NCI-H82 treated with DMSO at 0.1 percent for 48 hours (cell line): ENCODE measurements around the gene BMI1.

Source experiments
- DNase-seq: peaks from one replicate; lab custom pipeline; 2025; ENCODE audit not compliant: unreplicated experiment; lab: John Stamatoyannopoulos, UW

Gene BMI1

GRCh38 chr10:22366435-22366703, 45.5 kb downstream of the BMI1 start:
- no peak for DNase-seq

GRCh38 chr10:22366771-22367170, 45.9 kb downstream of the BMI1 start:
- no peak for DNase-seq

- DNase-seq, result no peak
These were observed 46.6 kb downstream of the BMI1 start for GRCh38 chr10:22367471-22367870.

GRCh38 chr10:22368402-22368801, 47.5 kb downstream of the BMI1 start:
- DNase-seq, result no peak

GRCh38 chr10:22368981-22369380, 48.1 kb downstream of the BMI1 start:
- DNase-seq, result no peak

GRCh38 chr10:22369434-22370072, 48.7 kb downstream of the BMI1 start:
- DNase-seq, result no peak

- no peak for DNase-seq
These were observed 49.4 kb downstream of the BMI1 start for GRCh38 chr10:22370320-22370719.

GRCh38 chr10:22372298-22372697, 51.4 kb downstream of the BMI1 start:
- DNase-seq, result no peak

- DNase-seq, result no peak
These were observed 52.0 kb downstream of the BMI1 start for GRCh38 chr10:22372917-22373316.

- no peak for DNase-seq
These were observed 53.7 kb downstream of the BMI1 start for GRCh38 chr10:22374489-22375126.

- DNase-seq, result no peak
These were observed 58.2 kb downstream of the BMI1 start for GRCh38 chr10:22379059-22379458.
